GM21529 (cell line): Measurements from ENCODE around the gene PBX3.

Experiments used
- ATAC-seq: cut with Tn5 transposase; IDR thresholded peaks from one replicate; pipeline ENCODE4 v1.9.1; 2021; ENCODE audit not compliant: unreplicated experiment

The PBX3 gene

DNA sequence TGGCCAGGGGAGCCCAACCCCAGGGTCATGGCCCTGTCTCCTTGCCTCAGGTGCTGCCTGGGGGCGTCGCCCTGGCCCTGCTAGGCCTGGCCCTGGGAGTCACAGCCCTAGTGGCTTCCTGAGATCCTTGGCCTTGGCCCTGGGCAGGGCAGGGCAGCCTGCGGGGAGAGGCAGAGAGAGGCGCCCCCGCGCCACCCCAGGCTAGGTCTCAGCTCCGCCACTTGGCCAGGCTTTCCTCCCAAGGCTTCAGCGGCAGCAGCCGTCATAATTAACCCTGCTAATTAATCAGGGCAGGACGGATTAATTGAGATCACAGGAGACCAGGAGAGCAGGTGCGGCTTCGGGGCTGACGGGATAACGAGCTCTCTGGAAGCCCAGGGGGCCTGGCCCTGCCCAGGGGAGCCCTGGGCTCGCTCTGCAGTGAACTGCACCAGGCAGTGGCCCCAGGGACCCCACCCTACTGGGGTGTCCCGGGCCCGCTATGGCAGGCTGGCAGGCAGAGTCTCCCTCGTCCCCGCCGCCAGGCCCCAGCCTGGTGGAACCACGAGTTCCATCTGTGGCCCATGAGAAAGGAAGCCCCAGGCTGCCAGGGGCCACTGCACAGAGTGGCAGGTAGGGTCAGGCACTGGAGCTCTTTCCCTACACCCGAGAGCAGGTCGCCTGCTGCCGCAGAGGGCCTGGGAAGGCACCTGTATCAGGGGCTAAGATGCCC lies 269.6 kb downstream of the PBX3 start:
- ATAC-seq = no peak
